SK-N-SH treated with all-trans-retinoic acid at 6 μM for 48 hours (cell line): Measurements from ENCODE around the gene RB1.

ENCODE experiments used
- ARNTL ChIP-seq: fragments of 450-650 bp; formaldehyde crosslinking; IDR thresholded peaks from 2 replicates; pipeline ENCODE4 v1.5.0; 2020; ENCODE audit warnings: low read depth, mild to moderate bottlenecking, moderate library complexity, borderline replicate concordance
- BACH2 ChIP-seq: fragments of 250-450 bp; sonication (Bioruptor Pico); IDR thresholded peaks from 2 replicates; pipeline ENCODE4 v1.9.0; 2021; ENCODE audit warnings: mild to moderate bottlenecking, borderline replicate concordance
- CSDC2 ChIP-seq: fragments of 250-450 bp; sonication (Bioruptor Pico); IDR thresholded peaks from 2 replicates; pipeline ENCODE4 v1.5.0; 2020; ENCODE audit warnings: mild to moderate bottlenecking, moderate library complexity
- GLIS3 ChIP-seq: fragments of 250-450 bp; sonication (Bioruptor Pico); IDR thresholded peaks from 2 replicates; pipeline ENCODE4 v1.5.0; 2020; ENCODE audit warnings: mild to moderate bottlenecking, moderate library complexity
- ZC3H10 ChIP-seq: fragments of 250-450 bp; sonication (Bioruptor Pico); IDR thresholded peaks from 2 replicates; pipeline ENCODE4 v1.5.1; 2021; ENCODE audit warnings: mild to moderate bottlenecking, moderate library complexity
- ZFP30 ChIP-seq: fragments of 450-650 bp; formaldehyde crosslinking; IDR thresholded peaks from 2 replicates; pipeline ENCODE4 v1.5.0; 2022; ENCODE audit warnings: mild to moderate bottlenecking, moderate library complexity
- ZNF70 ChIP-seq: fragments of 450-650 bp; formaldehyde crosslinking; IDR thresholded peaks from 2 replicates; pipeline ENCODE4 v1.5.0; 2020; ENCODE audit warnings: mild to moderate bottlenecking, moderate library complexity
- ZNF8 ChIP-seq: fragments of 450-650 bp; formaldehyde crosslinking; IDR thresholded peaks from 2 replicates; pipeline ENCODE4 v1.5.0; 2020; ENCODE audit warnings: mild to moderate bottlenecking, moderate library complexity
- TF ChIP-seq, protein P1 (sequence below): fragments of 250-450 bp; sonication (Bioruptor Pico); IDR thresholded peaks from 2 replicates; pipeline ENCODE4 v1.8.0; 2021; ENCODE audit warnings: low read depth, mild to moderate bottlenecking, moderate library complexity, borderline replicate concordance
- TF ChIP-seq, protein P2 (sequence below): fragments of 250-450 bp; sonication (Bioruptor Pico); IDR thresholded peaks from 2 replicates; pipeline ENCODE4 v1.8.0; 2020; ENCODE audit warnings: mild to moderate bottlenecking, moderate library complexity, borderline replicate concordance

- no peak for TF ChIP-seq CSDC2 (CRISPR knock-in tag)
- TF ChIP-seq ZC3H10 (CRISPR knock-in tag) = no peak
- TF ChIP-seq, protein P1, sequence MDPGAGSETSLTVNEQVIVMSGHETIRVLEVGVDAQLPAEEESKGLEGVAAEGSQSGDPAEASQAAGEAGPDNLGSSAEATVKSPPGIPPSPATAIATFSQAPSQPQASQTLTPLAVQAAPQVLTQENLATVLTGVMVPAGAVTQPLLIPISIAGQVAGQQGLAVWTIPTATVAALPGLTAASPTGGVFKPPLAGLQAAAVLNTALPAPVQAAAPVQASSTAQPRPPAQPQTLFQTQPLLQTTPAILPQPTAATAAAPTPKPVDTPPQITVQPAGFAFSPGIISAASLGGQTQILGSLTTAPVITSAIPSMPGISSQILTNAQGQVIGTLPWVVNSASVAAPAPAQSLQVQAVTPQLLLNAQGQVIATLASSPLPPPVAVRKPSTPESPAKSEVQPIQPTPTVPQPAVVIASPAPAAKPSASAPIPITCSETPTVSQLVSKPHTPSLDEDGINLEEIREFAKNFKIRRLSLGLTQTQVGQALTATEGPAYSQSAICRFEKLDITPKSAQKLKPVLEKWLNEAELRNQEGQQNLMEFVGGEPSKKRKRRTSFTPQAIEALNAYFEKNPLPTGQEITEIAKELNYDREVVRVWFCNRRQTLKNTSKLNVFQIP (CRISPR knock-in tag) = no peak
- no peak for TF ChIP-seq ZNF70 (CRISPR knock-in tag)
- TF ChIP-seq GLIS3 (CRISPR knock-in tag) = no peak
- no peak for TF ChIP-seq ZNF8
- TF ChIP-seq, protein P2, sequence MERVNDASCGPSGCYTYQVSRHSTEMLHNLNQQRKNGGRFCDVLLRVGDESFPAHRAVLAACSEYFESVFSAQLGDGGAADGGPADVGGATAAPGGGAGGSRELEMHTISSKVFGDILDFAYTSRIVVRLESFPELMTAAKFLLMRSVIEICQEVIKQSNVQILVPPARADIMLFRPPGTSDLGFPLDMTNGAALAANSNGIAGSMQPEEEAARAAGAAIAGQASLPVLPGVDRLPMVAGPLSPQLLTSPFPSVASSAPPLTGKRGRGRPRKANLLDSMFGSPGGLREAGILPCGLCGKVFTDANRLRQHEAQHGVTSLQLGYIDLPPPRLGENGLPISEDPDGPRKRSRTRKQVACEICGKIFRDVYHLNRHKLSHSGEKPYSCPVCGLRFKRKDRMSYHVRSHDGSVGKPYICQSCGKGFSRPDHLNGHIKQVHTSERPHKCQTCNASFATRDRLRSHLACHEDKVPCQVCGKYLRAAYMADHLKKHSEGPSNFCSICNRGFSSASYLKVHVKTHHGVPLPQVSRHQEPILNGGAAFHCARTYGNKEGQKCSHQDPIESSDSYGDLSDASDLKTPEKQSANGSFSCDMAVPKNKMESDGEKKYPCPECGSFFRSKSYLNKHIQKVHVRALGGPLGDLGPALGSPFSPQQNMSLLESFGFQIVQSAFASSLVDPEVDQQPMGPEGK (CRISPR knock-in tag) = no peak
- TF ChIP-seq ZFP30 (CRISPR knock-in tag) = no peak
- TF ChIP-seq ARNTL (CRISPR knock-in tag) = no peak
- no peak for TF ChIP-seq BACH2 (CRISPR knock-in tag)
Measured at GRCh38 chr13:48315969-48316650, 12.6 kb downstream of the RB1 start.
